Epithelial cell of proximal tubule (primary cell): Measurements from ENCODE around the gene ATP5MK. TPM values are rescaled to one million over a fixed set of nuclear protein-coding genes. Genes with fewer than 3 reads are reported as not detected.

ENCODE experiments used
- DNase-seq: peaks from one replicate; pipeline ENCODE4 v3.0.0-alpha.2; 2011; ENCODE audit warnings: low read depth
- H3K4me3 ChIP-seq: 2 replicates; pipeline ENCODE4 v1.5.1; 2011; ENCODE audit warnings: low read depth, mild to moderate bottlenecking, low read length
- total RNA-seq: library from RNA; depleted of rRNA; stranded (reverse); fragments of >200 nt; gene quantifications from 2 replicates; pipeline ENCODE4 v1.2.3, GENCODE V29; 2015
- TF ChIP-seq, protein P1 (sequence below): conservative IDR thresholded peaks from 2 replicates; pipeline ENCODE4 v1.5.1; 2012; ENCODE audit warnings: low read depth, mild to moderate bottlenecking, low read length

The ATP5MK gene
- total RNA-seq, 1 donor from 2014 or later: 562 TPM

DNA sequence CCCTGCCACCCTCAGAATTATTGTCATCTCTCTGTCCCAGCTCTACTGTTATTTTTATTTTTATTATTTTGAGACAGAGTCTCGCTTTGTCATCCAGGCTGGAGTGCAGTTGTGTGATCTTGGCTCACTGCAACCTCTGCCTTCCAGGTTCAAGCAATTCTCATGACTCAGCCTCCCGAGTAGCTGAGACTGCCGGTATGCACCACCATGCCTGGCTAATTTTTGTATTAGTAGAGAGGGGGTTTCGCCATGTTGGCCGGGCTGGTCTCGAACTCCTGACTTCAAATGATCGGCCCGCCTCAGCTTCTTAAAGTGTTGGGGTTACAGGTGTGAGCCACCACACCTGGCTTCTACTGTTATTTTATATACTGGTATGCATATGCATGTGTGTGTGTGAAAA lies 44.9 kb upstream of the ATP5MK start:
- DNase-seq: no peak
- H3K4me3 ChIP-seq: no peak overlapping the region
- TF ChIP-seq, protein P1, sequence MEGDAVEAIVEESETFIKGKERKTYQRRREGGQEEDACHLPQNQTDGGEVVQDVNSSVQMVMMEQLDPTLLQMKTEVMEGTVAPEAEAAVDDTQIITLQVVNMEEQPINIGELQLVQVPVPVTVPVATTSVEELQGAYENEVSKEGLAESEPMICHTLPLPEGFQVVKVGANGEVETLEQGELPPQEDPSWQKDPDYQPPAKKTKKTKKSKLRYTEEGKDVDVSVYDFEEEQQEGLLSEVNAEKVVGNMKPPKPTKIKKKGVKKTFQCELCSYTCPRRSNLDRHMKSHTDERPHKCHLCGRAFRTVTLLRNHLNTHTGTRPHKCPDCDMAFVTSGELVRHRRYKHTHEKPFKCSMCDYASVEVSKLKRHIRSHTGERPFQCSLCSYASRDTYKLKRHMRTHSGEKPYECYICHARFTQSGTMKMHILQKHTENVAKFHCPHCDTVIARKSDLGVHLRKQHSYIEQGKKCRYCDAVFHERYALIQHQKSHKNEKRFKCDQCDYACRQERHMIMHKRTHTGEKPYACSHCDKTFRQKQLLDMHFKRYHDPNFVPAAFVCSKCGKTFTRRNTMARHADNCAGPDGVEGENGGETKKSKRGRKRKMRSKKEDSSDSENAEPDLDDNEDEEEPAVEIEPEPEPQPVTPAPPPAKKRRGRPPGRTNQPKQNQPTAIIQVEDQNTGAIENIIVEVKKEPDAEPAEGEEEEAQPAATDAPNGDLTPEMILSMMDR: no peak

DNA sequence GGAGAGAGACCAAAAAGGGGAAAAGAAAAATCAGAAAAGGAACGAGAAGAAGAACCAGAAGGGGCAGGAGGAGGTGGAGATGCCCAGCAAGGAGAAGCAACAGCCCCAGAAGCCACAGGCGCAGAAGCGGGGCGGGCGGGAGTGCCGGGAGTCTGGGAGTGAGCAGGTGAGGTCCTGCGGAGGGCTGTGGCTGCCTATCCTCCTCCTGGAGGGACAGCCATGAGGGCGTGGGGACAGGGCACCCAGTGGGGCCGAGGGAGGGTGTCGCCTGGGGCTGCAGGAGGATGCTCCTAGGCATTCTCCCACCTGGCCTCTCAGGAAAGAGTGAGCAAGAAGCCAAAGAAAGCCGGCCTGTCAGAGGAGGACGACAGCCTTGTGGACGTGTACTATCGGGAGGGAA lies 44.1 kb upstream of the ATP5MK start:
- DNase-seq: no peak
- TF ChIP-seq, protein P1: no peak
- H3K4me3 ChIP-seq: no peak overlapping the region

DNA sequence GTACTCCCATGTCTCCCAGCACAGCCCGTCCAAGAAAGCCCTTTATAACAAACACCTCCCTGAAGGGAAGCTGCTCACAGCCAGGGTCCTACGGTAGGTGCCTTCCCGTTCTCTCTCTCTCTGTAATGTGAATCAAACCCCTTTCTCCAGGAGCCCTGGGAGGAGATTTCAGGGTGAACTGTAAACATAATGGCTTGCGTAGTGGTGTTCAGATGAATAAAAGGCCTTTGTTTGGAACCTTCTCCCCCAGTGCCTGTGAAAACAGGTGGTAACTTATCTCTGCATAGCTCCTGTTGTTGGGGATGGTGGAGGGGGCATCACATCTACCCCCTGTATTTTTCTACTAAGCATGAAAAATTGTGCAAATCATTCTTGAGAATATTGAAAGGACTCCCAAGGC lies 43.5 kb upstream of the ATP5MK start:
- H3K4me3 ChIP-seq: no peak overlapping the region
- TF ChIP-seq, protein P1: no peak
- no peak for DNase-seq

DNA sequence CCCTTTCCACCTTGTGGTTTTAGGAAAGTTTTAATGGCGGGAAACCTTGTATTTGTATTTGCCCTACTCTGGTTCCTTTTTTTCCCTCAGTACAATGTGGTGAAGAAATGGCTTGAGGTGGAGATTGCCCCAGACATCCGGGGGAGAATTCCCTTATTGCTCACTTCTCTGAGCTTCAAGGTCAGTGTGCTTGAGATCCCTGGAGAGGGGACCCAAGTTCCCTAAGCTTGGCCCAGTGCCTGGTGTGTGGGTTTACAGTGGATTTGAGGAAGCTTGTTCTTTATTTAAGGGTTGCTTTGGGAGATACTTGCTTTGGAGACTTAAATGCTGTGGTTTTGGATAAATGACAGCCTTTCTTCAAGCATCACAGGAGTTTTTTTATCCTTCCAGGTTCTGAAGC lies 37.6 kb upstream of the ATP5MK start:
- no peak for DNase-seq
- no peak overlapping the region for H3K4me3 ChIP-seq
- TF ChIP-seq, protein P1: no peak

DNA sequence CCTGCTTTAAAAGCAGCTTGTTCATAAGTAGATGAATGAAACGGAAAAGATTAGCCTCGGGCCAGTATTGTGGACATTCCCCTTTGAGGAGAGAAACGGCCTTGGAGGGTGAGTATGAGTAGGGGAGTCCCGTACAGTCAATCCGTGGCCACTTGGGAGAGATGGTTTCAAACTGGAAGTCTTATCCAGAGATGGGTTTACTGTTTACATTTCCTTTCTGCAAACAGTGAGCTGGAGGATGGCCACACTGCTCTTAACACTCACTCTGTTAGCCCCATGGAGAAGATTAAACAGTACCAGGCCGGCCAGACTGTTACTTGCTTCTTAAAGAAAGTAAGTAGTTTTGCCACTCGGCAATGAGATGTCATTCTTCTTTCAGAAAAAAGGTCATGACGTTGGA lies 35.6 kb upstream of the ATP5MK start:
- TF ChIP-seq, protein P1: no peak
- no peak for DNase-seq
- H3K4me3 ChIP-seq: no peak overlapping the region

DNA sequence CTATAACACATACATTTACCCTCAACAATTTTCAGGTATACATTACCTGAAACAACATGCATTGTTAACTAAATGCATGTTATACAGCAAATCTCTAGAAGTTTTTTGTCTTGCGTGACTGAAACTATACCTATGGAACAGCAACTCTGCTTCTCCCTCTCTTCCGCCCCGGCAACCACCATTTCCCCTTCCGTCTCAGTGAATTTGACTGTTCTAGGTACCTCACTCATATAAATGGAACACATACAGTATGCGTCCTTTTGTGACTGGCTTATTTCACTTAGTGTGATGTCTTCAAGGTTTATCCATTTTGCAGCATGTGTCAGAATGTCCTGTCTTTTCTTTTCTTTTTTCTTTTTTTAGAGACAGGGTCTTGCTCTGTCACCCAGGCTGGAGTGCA lies 33.4 kb upstream of the ATP5MK start:
- DNase-seq: no peak
- H3K4me3 ChIP-seq: no peak overlapping the region
- TF ChIP-seq, protein P1: no peak

DNA sequence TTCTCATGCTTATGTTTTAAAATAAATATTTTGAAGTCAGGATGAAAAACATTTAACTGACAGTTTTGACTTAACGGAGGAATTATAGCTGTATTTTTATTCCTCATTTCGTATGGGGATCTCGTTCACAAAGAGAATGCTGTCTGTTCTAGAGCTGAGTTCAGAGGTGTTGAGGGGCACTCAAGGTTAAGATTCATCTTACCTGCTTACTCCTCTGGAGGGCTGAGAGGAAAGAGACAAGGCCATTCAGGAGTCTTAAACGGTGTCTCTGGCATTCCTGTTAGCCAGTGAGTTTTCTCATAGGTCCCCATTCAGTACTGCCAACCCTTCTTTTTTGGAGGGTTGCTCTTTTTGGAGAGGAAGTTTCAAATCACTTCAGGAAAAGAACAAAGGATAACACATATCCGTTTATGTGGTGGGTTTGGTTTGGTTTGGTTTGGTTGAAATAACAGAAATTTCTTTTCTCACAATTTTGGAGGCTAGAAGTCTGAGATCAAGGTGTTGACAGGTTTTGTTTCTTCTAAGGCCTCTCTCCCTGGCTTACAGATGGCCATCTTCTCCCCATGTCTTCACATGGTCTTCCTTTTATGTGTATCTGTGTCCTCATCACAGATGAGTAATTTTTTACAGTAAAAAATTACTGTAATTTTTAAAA lies 32.8 kb upstream of the ATP5MK start:
- TF ChIP-seq, protein P1: no peak
- H3K4me3 ChIP-seq: no peak overlapping the region
- DNase-seq: no peak
